ENCODE measurements around the gene DDO. TPM values are rescaled to one million over a fixed set of nuclear protein-coding genes. Genes with fewer than 3 reads are reported as not detected.

DDO gene
- polyA plus RNA-seq, 1 experiment = 0.68 TPM

GRCh38 chr6:110355727-110356126 is 59.6 kb downstream of the DDO start:
- Histone ChIP-seq H3K27me3 (ENCODE audit: control insufficient read depth, insufficient read depth, low read length) (peaks cover 49% of the 10 kb centered on the region), H3K4me3 (ENCODE audit: low read depth, low read length) (no peak overlapping the region), H3K27ac (ENCODE audit: low read depth, low read length) (no peak overlapping the region), H3K9me3 (ENCODE audit: control insufficient read depth, insufficient read depth, low read length) (no peaks in the 10 kb centered on the region)
- ChIA-PET CTCF (no interaction called here), POLR2A (no interaction called here)
- TF ChIP-seq, protein P1, sequence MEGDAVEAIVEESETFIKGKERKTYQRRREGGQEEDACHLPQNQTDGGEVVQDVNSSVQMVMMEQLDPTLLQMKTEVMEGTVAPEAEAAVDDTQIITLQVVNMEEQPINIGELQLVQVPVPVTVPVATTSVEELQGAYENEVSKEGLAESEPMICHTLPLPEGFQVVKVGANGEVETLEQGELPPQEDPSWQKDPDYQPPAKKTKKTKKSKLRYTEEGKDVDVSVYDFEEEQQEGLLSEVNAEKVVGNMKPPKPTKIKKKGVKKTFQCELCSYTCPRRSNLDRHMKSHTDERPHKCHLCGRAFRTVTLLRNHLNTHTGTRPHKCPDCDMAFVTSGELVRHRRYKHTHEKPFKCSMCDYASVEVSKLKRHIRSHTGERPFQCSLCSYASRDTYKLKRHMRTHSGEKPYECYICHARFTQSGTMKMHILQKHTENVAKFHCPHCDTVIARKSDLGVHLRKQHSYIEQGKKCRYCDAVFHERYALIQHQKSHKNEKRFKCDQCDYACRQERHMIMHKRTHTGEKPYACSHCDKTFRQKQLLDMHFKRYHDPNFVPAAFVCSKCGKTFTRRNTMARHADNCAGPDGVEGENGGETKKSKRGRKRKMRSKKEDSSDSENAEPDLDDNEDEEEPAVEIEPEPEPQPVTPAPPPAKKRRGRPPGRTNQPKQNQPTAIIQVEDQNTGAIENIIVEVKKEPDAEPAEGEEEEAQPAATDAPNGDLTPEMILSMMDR (IDR thresholded peaks at IDR 0.05; ENCODE audit: low read depth, low read length) = no peak
- no peak for DNase-seq (ENCODE audit: low read depth, low spot score)

DNA sequence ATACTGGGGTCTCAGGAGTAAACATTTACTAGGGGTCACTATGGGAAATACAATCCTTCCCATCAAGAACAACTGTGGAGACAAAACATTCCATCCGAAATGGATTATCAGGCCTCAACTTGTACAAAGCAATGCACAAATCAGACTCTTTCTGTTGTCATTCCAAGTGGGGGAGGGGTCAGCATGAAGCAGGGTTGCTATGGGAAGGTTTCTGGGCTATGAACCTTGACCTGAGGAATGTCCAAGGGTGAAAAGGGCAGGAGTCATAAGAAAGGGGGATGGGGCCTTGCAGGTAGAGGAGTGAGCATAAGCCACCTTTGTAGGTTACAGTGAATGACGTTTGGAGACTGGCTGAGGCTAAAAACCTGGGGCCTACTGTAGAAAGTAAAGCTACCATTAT is 60.4 kb downstream of the DDO start:
- H3K27me3 ChIP-seq (ENCODE audit: control insufficient read depth, insufficient read depth, low read length) = peaks cover 46% of the 10 kb centered on the region
- H3K9me3 ChIP-seq (ENCODE audit: control insufficient read depth, insufficient read depth, low read length) = no peaks in the 10 kb centered on the region
- no peak overlapping the region for H3K4me3 ChIP-seq (ENCODE audit: low read depth, low read length)
- POLR2A ChIA-PET = no interaction called here
- CTCF ChIA-PET = interaction anchor here (1.4 kb wide), 1 partner anchor 315 kb away, joined by 3 read pairs; no protein-coding TSS in a partner anchor
- H3K27ac ChIP-seq (ENCODE audit: low read depth, low read length) = no peak overlapping the region
- DNase-seq (ENCODE audit: low read depth, low spot score) = no peak
- TF ChIP-seq, protein P1 (IDR thresholded peaks at IDR 0.05; ENCODE audit: low read depth, low read length) = no peak

DNA sequence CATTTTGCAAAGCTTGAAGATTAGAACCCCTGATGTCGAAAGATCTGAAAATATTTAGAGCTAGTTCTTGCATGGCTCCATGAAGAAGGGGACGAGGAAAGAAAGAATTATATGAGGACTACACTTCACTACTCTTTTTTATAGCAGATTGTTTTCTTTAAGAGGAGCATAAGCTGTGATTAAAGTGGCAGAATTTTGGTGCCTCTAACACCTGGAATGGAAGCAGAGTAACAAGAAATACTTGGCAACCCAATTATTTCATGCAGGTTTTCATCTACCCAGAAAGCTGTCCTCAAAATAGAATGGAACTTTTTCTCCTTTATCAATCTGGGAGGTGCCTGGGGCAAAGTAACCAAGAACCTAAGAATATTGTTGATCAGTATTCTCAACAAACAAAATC is 61.2 kb downstream of the DDO start:
- Histone ChIP-seq H3K9me3 (ENCODE audit: control insufficient read depth, insufficient read depth, low read length) (no peaks in the 10 kb centered on the region), H3K4me3 (ENCODE audit: low read depth, low read length) (no peak overlapping the region), H3K27ac (ENCODE audit: low read depth, low read length) (no peak overlapping the region), H3K27me3 (ENCODE audit: control insufficient read depth, insufficient read depth, low read length) (peaks cover 39% of the 10 kb centered on the region)
- ChIA-PET CTCF (interaction anchor here (1.4 to 3.5 kb wide), 2 partner anchors 12 to 314 kb away, joined by 3 to 25 read pairs; no protein-coding TSS in a partner anchor), POLR2A (no interaction called here)
- no peak for DNase-seq (ENCODE audit: low read depth, low spot score)
- TF ChIP-seq, protein P1 (IDR thresholded peaks at IDR 0.05; ENCODE audit: low read depth, low read length) = no peak

GRCh38 chr6:110353457-110354001 is 61.8 kb downstream of the DDO start:
- POLR2A ChIA-PET = no interaction called here
- Histone ChIP-seq H3K9me3 (ENCODE audit: control insufficient read depth, insufficient read depth, low read length) (no peaks in the 10 kb centered on the region), H3K27ac (ENCODE audit: low read depth, low read length) (no peak overlapping the region), H3K4me3 (ENCODE audit: low read depth, low read length) (no peak overlapping the region), H3K27me3 (ENCODE audit: control insufficient read depth, insufficient read depth, low read length) (peaks cover 33% of the 10 kb centered on the region)
- TF ChIP-seq, protein P1 (IDR thresholded peaks at IDR 0.05; ENCODE audit: low read depth, low read length) = no peak
- CTCF ChIA-PET = interaction anchor here (0.6 to 3.5 kb wide), 2 partner anchors 12 to 365 kb away, joined by 3 to 25 read pairs; no protein-coding TSS in a partner anchor
- DNase-seq (ENCODE audit: low read depth, low spot score) = no peak

DNA sequence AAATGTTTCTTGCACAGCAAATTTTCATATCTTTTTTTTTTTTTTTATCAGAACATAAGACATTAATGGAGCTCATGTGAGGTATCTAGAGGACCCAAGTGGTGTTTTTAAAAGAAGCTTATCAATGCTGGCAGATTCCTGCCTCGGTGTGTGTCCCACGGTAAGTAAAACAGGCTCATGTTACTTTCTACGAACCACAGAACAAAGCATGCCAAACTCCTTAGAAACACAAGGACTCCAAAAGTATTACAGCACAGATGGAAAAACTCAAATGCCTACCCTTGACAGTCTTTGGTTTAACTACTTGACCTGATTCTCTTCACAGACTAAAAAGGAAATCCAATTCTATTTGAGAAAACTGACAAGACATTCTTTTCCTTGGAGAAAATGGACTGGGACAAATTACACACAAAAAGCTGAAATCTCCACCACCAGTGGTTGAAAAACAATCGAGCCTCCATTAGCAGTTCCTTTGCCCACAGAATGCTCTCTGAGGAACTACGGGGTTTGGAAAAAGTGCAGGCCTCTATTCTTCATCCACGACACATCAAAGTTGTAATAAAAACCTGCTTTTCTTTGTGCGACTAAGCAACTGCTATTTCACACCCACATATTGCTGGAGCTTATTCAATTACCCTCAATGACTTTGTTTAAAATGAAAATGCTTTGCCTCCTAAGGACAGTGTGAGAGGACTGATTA is 62.7 kb downstream of the DDO start:
- Histone ChIP-seq H3K4me3 (ENCODE audit: low read depth, low read length) (no peak overlapping the region), H3K27ac (ENCODE audit: low read depth, low read length) (no peak overlapping the region), H3K27me3 (ENCODE audit: control insufficient read depth, insufficient read depth, low read length) (peaks cover 29% of the 10 kb centered on the region), H3K9me3 (ENCODE audit: control insufficient read depth, insufficient read depth, low read length) (no peaks in the 10 kb centered on the region)
- no peak for DNase-seq (ENCODE audit: low read depth, low spot score)
- TF ChIP-seq, protein P1 (IDR thresholded peaks at IDR 0.05; ENCODE audit: low read depth, low read length) = no peak
- POLR2A ChIA-PET = no interaction called here
- CTCF ChIA-PET = interaction anchor here (0.6 to 3.5 kb wide), 3 partner anchors 11 to 366 kb away, joined by 3 to 25 read pairs (median 7); no protein-coding TSS in a partner anchor

Data from AG04450 (cell line).